ENCODE measurements around the gene GBGT1.

The GBGT1 gene

GRCh38 chr9:133160742-133161546 lies 2.8 kb downstream of the GBGT1 start:
- peak; percentile 49 for FAIRE-seq

- no peak for FAIRE-seq
Measured at GRCh38 chr9:133158695-133159094, 5.0 kb downstream of the GBGT1 start.

DNA sequence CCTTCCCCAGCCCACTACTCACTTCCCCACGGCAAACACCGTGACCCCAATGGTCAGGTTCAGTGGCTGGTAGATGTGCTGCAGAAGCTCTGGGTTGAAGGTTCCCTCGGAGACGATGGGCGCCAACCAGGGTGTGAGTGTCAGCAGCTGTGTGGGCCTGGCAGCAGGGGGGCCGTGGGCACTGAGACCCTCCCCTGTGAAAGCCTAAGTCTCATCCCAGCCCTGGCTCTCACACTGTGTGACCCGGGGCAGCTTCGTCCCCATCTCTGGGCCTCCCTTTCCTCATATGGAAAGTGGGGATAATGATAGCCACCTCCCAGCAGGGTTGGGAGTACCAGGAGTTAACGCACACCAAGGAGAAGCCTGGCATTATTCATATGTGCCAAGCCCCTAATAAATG lies 8.6 kb downstream of the GBGT1 start:
- no peak for FAIRE-seq

- FAIRE-seq: no peak
Measured at GRCh38 chr9:133154097-133154989, 9.4 kb downstream of the GBGT1 start.

- no peak for FAIRE-seq
Measured at GRCh38 chr9:133153227-133154096, 10.3 kb downstream of the GBGT1 start.

GRCh38 chr9:133151601-133152525 lies 11.9 kb downstream of the GBGT1 start:
- no peak for FAIRE-seq

GRCh38 chr9:133151041-133151440 lies 12.7 kb downstream of the GBGT1 start:
- no peak for FAIRE-seq

GRCh38 chr9:133149130-133150015 lies 14.3 kb downstream of the GBGT1 start:
- FAIRE-seq: no peak

DNA sequence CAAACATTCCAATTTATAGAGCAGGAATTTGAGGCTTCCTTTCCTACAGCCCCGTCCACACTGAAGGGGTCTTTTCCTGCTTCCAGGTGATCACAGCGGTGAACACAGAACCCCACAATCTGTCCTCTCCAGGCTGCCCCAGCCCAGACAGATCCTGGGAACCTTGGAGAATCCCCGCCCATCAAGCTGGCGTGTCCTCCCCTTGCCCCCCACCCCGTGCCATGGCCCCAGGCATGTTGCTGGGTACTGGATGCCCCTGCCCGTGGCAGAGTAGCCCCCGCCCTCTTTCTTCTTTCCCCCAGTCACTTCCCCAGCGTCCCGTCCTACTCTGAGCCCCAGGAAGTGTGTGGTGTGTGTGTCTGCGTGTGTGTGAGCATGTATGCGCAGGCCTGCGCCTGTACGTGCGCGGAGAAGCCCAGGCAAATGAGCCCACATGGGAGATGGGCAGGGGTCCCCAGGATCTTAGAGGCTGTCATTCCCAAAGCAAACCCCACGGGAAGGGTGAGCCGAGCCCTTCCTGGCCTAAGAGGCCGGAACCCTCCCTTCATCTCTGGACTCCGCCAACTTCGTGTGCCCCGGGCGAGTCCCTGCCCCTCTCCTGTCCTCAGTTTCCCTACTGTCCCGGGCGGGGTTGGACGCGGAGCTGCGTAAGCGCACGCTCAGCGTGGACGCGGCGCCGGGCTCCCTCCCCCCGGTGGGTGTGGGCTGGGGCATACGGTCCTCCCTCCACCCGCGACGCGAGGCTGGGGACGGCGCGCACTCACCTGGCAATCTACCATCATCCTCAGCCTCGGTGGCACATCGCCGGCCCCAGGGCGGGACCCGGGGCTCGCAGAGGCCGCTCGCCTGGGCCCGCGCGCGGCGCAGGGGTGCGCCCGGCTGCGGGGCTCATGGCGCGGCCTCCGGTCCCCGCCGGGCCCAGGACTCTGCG lies 15.2 kb downstream of the GBGT1 start:
- no peak for FAIRE-seq

DNA sequence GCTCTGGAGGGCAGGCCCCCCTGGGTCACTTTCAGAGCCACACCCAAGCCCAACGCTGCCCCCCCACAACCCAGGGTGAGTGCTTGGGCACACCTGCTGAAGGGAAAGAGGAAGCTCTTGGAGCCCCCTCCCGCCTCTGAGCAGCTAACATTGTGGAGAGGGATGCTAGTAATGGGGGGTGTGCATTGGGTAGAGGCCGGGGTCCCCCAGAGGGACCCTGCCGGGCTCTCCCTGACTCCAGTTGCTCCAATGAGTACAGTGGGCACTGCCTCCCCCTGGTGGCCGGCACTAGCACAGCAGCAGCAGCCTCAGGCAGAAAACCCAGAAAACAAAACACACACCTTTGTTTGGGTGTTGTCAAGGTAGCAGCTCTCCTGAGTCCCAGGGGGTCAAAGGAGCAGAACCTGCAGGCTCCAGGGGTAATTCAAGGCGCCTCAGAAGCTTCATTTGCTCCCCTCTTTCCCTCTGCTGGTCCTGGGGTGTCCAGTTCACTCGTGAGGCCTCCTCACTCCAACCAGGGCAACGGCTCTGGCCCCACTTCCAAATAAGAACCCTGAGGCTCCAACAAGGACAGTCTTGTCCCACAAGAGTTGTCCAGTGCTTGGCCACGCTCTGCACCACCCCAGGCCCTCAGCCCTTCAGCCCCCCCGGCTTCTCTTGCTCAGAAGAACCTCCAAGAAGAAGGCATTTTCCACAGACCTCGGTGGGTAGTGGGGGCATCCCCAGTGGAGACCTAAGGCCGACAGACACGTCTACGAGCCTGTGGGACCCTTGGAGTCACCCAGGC lies 16.1 kb downstream of the GBGT1 start:
- FAIRE-seq: no peak

DNA sequence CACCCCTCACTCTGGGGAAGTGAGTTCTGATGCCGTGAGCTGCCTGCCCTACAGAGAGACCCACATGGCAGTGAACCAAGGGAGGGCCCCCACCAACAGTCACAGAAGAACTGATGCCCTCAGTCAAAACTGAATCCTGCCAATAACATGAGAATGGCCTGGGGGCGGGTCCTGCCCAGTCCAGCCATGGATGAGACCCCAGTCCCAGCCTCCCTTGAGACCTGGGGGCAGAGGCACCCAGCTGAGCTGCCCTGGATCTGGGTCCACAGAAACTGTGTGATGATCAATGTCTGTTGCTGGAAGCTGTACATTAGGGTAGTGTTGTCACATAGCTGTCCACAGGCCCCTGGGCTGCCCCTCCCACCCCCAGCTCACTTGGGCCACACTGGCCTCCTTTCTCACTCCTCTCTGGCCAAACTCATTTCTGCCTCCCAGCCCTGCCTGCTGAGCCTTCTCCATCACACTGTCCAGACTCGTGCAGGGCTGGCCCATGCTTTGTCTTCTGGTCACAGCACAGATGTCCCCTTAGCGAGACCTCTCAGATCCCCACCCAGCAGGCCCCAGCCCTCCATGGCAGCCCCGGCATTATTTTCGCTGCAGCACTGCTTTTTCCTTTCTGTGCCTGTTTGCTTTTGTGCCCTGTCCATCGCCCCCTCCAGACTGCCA lies 16.8 kb downstream of the GBGT1 start:
- no peak for FAIRE-seq

DNA sequence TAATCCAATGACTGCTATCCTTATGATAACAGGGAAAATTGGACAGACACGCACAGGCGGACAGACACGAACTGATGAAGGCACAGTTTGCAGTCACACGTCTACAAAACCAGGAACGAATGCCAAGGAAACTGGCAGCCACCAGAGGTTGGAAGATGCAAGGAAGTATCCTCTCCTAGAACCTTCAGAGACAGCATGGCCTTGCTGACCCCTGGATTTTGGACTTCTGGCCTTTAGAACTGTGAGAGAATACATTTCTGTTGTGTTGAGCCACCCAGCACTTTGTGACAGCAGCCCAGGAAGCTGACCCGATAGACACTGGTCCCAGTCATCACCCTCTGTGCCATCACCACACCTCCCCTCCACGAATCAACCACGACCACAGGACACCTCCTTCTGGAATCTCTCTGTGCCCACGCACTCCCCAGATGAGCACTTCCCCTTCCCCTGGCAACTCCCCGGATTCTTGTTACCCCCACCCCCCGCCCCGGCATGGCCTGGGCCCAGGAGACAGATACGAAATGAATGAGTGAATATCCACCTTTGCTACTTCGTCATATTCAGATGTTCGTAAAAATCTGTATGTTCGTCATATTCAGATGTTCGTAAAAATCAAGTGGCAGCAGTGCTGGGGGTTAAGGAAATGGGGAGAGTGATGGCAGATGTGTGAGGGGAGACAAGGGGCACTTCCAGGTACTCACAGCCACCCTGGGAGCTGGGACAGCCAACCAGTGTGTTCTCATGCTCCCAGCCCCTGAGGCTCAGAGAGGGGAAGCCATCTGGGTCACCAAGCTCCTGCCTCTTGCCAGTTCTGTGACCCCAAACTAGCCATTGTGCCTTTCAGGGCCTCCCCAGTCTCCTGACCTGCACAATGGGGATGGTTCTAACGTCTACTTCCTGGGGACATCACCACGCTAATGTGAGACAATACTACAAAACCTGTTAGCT lies 18.5 kb downstream of the GBGT1 start:
- FAIRE-seq: no peak

DNA sequence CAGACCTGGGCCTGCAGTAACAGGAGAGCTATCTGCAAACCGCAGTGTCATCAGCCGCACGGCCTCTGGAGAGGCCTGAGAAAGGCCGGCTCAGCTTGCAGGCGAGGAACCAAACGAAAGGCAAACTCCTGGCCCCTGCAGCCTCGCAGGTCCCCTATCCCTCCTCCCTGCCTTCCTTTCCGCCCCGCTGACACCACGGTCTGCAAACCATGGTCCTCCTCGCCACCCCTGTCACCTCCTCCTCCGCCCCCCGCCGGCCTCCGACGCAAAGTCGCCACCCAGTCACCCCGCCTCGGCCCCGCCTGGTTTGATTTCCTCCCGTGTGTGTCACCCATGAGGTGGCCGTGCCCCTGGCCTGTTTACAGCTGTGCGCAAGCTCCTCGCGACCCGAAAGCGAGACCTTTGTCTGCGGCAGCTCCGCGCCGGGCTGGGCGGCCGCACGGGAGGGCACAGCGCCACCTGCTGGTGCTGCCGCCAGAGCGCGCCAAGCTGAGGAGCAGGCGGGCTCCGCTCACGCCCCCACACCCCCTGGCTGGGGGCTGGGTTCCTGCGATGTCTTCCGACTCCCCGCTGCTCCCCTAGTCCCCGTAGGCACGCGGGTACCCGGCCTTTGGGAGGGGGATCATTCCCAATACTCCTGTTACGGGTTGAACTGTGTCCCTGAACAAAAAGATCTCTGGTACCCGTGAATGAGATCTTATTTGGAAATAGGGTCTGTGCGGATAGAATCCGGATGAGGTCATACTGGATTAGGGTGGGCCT lies 19.4 kb downstream of the GBGT1 start:
- no peak for FAIRE-seq

GRCh38 chr9:133143639-133144141 lies 20.0 kb downstream of the GBGT1 start:
- no peak for FAIRE-seq

DNA sequence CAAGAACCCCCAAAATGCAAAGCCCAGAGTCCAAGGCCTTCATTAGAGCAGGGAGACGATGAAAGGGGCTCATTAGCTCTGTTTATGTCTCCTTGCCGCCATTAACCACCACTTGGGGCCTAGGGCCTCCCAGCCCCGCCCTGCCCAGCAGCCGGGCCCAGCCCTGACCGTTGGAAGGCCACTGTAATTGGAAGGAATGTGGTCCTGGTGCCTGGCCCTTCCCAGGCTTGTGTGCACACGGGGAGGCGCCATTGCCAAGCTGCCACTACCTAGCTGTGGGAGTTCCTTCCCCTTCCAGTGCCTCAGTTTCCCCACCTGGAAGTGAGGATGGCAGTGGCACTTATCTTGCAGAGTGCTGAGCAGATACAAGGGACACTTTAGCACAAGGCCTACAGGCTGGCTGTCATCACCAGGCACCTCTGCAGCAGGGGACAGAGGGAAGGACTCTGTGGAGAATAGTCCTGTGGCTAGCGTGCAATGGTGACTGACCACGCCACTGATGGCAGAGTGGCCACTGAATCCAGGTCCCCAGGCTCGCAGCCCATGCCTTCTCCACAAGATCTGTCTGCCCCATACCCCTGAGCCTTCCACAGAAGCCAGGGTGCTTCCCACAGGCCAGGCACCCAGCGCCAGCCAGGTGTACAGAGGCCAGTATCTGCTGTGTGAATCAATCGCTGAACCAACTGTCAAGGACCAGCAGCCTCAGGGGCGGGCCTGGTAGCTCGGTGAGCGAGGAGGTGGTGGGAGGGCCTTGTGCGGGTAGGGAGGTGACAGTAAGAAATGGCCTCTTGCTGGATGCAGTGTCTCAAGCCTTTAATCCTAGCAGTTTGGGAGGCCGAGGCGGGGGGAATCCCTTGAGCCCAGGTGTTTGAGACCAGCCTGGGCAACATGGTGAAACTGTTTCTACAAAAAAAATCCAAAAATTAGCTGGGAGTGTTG lies 20.8 kb downstream of the GBGT1 start:
- FAIRE-seq: no peak

Measured in islet of Langerhans (tissue), 1 donor.